Heart left ventricle (tissue), 13 donors: Measurements from ENCODE around the gene APLP1.

ENCODE experiments used
- CTCF ChIP-seq, 12 donors: fragments of 200-600 bp; sonication (generic) in 4 of 12; IDR thresholded peaks; one replicate each; pipeline versions ENCODE4 v1.5.0 to v1.8.0; 2018 to 2022; ENCODE audit warnings: antibody characterized with exemption in 12 of 12, mild to moderate bottlenecking in 5 of 12
- POLR2A ChIP-seq, 2 donors: fragments of 450-650 bp; IDR thresholded peaks; one replicate each; pipeline ENCODE4 v1.6.1; 2017; ENCODE audit warnings: antibody characterized with exemption in 2 of 2, mild to moderate bottlenecking in 2 of 2, moderate library complexity in 2 of 2
- donor health status: ischemic (EF 13 %, LVEDD 7.1; RV severe dilation, severe dysfunction).
- donor health status: DM: no; HTN: yes; CAD: no.
- donor health status: DM: no; HTN: no; CAD: no.
- donor health status: ischemic (EF 25% LVEDD 6.9; RV normal size, moderate dysfunction).
- donor health status: ischemic (EF 25% LVEDD 5.7; RV mildly dilated, moderate dysfunction).
- donor health status: ischemic (EF 35%, LVEDD 5.7; RV mildly dilated, moderate dysfunction).
- donor health status: nonischemic (EF 11% LVEDD 7.7; RV severe dilation, severe dysfunction).
- donor health status: DM: yes; HTN: yes; CAD: no.
- donor health status: PGD.
- donor health status: ischemic (EF 29% LVEDD 5.4; RV normal size, mild dysfunction).
- donor health status: nonischemic (EF 23%, LVEDD 6.1; RV moderate dilation, normal function).

GRCh38 chr19:35851213-35852028, 17.0 kb upstream of the APLP1 start:
- TF ChIP-seq CTCF (IDR thresholded peaks at IDR 0.05) (no peak), POLR2A (IDR thresholded peaks at IDR 0.05) (no peak)
